Measurements from ENCODE around the gene GOLIM4. TPM values are rescaled to one million over a fixed set of nuclear protein-coding genes. Genes with fewer than 3 reads are reported as not detected.
"Not testable (repeated sequence)": the region's sequence is repeated elsewhere in the genome, so short reads cannot be mapped to it uniquely, and the experiment has no call there.

The GOLIM4 gene
- total RNA-seq, 4 donors from 2014 or later = 35.9 to 59.0 (median 52.0) TPM

- H3K4me1 ChIP-seq = peaks cover 0 to 9% (median 0%) of the 10 kb centered on the region in 4 donors
- H3K27me3 ChIP-seq = no peaks in the 10 kb centered on the region
- 34 to 56% methylated on average over 5 of the region's 5 CpGs for whole genome bisulfite sequencing, 2 donors
- TF ChIP-seq POLR2A (IDR thresholded peaks at IDR 0.05) = no peak
- peak in 1 of 2 donors; percentile 34 for TF ChIP-seq EP300 (IDR thresholded peaks at IDR 0.05)
- peaks cover 0 to 94% (median 11%) of the 10 kb centered on the region in 3 donors for H3K36me3 ChIP-seq
- no peak for DNase-seq (ENCODE audit: low spot score in 2 of 2)
- H3K4me3 ChIP-seq = no peak overlapping the region
- H3K9me3 ChIP-seq = no peaks in the 10 kb centered on the region
- no peak overlapping the region for H3K27ac ChIP-seq
Observed at GRCh38 chr3:168024537-168024941, 71.2 kb downstream of the GOLIM4 start.

DNA sequence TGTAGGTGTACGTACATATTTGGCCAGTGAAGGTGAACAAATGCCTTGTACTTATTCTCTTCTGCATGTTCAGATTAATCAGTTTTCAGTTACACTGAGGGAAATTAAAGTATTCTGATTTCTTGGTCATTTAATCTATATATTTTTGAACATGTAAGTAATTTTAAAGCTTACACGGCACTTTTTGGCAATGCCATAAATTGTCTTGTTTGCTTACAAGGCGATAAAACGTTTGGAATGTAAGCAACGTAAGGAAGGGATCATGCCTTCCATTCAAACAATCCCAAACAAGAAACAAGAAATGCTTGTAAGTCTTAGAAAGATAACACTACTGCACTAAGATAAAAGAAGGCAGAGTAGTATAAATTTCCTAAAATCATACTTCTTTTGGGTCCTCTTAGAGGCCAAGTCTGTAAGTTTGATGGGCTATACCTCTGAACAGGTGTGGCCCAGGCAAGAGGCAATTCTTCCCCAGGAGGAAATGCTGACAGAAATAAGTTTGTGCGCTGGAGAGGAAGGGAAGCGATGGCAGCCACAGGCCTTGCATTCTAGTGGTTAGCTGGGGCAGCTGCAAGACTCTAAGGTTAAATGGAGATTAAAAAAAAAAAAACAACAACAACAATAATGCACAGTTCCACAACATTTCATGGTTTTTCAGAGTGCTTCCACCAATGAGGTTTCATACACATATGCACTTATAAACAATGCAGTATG, 73.8 kb downstream of the GOLIM4 start:
- no peak overlapping the region for H3K27ac ChIP-seq
- H3K36me3 ChIP-seq = peaks cover 0 to 96% (median 11%) of the 10 kb centered on the region in 3 donors
- no peaks in the 10 kb centered on the region for H3K27me3 ChIP-seq
- WGBS, 2 donors = 82 to 87% methylated on average over 7 of the region's 7 CpGs
- DNase-seq (ENCODE audit: low spot score in 2 of 2) = no peak
- TF ChIP-seq EP300 (IDR thresholded peaks at IDR 0.05) = no peak
- TF ChIP-seq POLR2A (IDR thresholded peaks at IDR 0.05) = no peak
- no peak for TF ChIP-seq CTCF (IDR thresholded peaks at IDR 0.05)
- no peak overlapping the region for H3K4me3 ChIP-seq
- H3K9me3 ChIP-seq = no peaks in the 10 kb centered on the region
- H3K4me1 ChIP-seq = peaks cover 0 to 9% (median 0%) of the 10 kb centered on the region in 4 donors

DNA sequence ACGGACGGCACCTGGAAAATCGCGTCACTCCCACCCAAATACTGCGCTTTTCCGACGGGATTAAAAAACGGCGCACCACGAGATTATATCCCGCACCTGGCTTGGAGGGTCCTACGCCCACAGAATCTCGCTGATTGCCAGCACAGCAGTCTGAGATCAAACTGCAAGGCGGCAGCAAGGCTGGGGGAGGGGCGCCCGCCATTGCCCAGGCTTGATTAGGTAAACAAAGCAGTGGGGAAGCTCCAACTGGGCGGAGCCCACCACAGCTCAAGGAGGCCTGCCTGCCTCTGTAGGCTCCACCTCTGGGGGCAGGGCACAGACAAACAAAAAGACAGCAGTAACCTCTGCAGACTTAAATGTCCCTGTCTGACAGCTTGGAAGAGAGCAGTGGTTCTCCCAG, 84.4 kb downstream of the GOLIM4 start:
- H3K4me1 ChIP-seq; H3K4me3 ChIP-seq; H3K9me3 ChIP-seq; H3K27me3 ChIP-seq; DNase-seq (ENCODE audit: low spot score in 2 of 2); H3K27ac ChIP-seq: not testable (repeated sequence)
- 92 to 95% methylated on average over 16 to 17 of the region's 17 CpGs for WGBS, 2 donors
- peaks cover 0 to 18% (median 9%) of the 10 kb centered on the region in 3 donors for H3K36me3 ChIP-seq

DNA sequence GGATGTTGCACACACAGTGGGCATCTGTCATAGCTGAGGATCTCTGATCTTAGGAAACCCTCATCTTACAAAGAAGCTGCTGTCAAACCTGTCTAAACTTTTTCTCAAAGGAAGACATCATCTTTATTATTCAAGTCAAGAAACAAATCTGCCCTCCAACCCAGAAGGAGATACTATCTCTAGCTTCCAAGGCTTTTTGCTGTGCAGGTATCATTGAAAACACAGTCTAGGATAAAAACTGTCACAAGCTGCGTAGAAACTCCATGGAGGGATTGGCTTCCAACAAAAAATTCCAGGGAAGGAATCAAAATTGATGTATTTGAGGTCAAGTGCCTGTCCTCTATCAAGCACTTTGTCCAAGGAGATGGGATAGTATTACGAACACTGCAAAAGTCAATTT, 89.1 kb downstream of the GOLIM4 start:
- no peaks in the 10 kb centered on the region for H3K4me1 ChIP-seq
- TF ChIP-seq EP300 (IDR thresholded peaks at IDR 0.05) (no peak), POLR2A (IDR thresholded peaks at IDR 0.05) (no peak), CTCF (IDR thresholded peaks at IDR 0.05) (no peak)
- peaks cover 0 to 18% (median 9%) of the 10 kb centered on the region in 3 donors for H3K36me3 ChIP-seq
- peaks cover 0 to 5% (median 0%) of the 10 kb centered on the region in 4 donors for H3K9me3 ChIP-seq
- H3K27ac ChIP-seq = no peak overlapping the region
- no peaks in the 10 kb centered on the region for H3K27me3 ChIP-seq
- no peak overlapping the region for H3K4me3 ChIP-seq
- DNase-seq (ENCODE audit: low spot score in 2 of 2) = no peak
- WGBS, 2 donors = 94 to 97% methylated on average over 2 of the region's 2 CpGs

GRCh38 chr3:168003911-168004310, 91.8 kb downstream of the GOLIM4 start:
- Histone ChIP-seq H3K9me3 (peaks cover 0 to 5% (median 0%) of the 10 kb centered on the region in 4 donors), H3K4me3 (no peak overlapping the region), H3K27ac (no peak overlapping the region), H3K27me3 (no peaks in the 10 kb centered on the region), H3K4me1 (no peaks in the 10 kb centered on the region), H3K36me3 (no peaks in the 10 kb centered on the region)
- TF ChIP-seq POLR2A (IDR thresholded peaks at IDR 0.05) (no peak), EP300 (IDR thresholded peaks at IDR 0.05) (no peak), CTCF (IDR thresholded peaks at IDR 0.05) (no peak)
- DNase-seq (ENCODE audit: low spot score in 2 of 2) = no peak
- 73 to 85% methylated on average over 4 of the region's 4 CpGs for WGBS, 2 donors

DNA sequence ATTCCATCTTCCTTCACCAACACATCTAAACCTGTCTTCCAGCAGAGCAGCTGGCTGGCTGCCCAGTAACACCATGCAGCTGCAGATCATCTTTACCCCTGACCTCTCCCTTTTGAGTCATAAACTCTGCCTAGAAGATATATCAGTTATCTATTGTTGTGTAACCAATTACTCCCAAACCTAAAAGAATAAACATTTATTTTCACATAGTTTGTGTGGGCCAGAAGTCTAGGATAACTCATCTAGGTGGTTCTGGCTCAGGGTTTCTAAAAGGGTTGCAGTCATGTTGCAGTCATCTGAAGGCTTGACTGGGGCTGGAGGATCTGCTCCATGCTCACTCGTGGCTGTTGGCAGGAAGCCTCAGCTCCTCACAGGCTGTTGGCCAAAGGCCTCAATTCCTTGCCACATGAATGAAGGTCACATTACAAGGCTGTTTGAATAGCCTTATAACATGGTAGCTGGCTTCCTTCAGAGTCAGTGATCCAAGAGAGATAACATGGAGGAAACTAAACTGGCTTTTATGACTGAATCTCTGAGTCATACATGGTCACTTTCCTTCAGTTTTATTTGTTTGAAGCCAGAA, 92.8 kb downstream of the GOLIM4 start:
- Histone ChIP-seq H3K27ac (no peak overlapping the region), H3K27me3 (no peaks in the 10 kb centered on the region), H3K4me3 (no peak overlapping the region), H3K4me1 (no peaks in the 10 kb centered on the region), H3K36me3 (no peaks in the 10 kb centered on the region), H3K9me3 (peaks cover 0 to 5% (median 0%) of the 10 kb centered on the region in 4 donors)
- 16 to 29% methylated on average over 1 of the region's 1 CpG for WGBS, 2 donors
- no peak for TF ChIP-seq POLR2A (IDR thresholded peaks at IDR 0.05)
- TF ChIP-seq CTCF (IDR thresholded peaks at IDR 0.05) = no peak
- TF ChIP-seq EP300 (IDR thresholded peaks at IDR 0.05) = no peak
- no peak for DNase-seq (ENCODE audit: low spot score in 2 of 2)
